PFSK-1 (cell line): ENCODE measurements around the gene RHBG.

Source experiments
- POLR2AphosphoS5 ChIP-seq: IDR thresholded peaks from 2 replicates; pipeline ENCODE4 v1.6.1; 2012; ENCODE audit warnings: low read depth, mild to moderate bottlenecking, control low read depth, low read length, moderate library complexity
- SIN3A ChIP-seq: IDR thresholded peaks from 2 replicates; pipeline ENCODE4 v1.6.1; 2012; ENCODE audit warnings: mild to moderate bottlenecking, low read length, moderate library complexity, borderline replicate concordance; ENCODE audit not compliant: insufficient read depth
- TAF1 ChIP-seq: IDR thresholded peaks from 2 replicates; pipeline ENCODE4 v1.6.1; 2012; ENCODE audit warnings: low read length, control low read depth, borderline replicate concordance; ENCODE audit not compliant: insufficient read depth
- TF ChIP-seq, protein P1 (sequence below), 2 experiments: IDR thresholded peaks; 2 replicates each; pipeline versions ENCODE4 v1.6.1 to v1.8.0; 2011 to 2012; ENCODE audit warnings: low read depth in 2 of 2, low read length in 2 of 2, control low read depth in 1 of 2, inconsistent platforms in 1 of 2, mild to moderate bottlenecking in 1 of 2, moderate library complexity in 1 of 2; ENCODE audit not compliant: insufficient read depth in 1 of 2

DNA sequence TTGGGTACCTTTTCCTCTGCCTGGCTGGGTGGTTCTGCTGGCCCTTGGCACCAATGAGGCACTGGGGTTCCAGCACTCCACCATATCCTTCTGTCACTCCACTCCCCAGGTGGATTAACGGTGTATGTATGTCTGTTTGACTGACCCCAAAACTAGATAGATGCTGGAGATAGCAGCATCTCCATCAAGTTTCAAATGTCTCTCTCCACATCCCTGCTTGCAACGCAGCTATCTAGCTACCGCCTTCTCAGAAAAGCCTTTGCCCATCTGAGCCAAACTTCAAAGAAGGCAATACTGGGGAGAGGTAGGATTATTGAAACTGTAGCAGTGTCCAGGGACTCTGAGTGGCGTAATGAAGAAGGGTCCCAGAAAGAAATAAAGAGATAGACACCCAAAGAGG is 64.0 kb downstream of the RHBG start:
- TF ChIP-seq, protein P1, sequence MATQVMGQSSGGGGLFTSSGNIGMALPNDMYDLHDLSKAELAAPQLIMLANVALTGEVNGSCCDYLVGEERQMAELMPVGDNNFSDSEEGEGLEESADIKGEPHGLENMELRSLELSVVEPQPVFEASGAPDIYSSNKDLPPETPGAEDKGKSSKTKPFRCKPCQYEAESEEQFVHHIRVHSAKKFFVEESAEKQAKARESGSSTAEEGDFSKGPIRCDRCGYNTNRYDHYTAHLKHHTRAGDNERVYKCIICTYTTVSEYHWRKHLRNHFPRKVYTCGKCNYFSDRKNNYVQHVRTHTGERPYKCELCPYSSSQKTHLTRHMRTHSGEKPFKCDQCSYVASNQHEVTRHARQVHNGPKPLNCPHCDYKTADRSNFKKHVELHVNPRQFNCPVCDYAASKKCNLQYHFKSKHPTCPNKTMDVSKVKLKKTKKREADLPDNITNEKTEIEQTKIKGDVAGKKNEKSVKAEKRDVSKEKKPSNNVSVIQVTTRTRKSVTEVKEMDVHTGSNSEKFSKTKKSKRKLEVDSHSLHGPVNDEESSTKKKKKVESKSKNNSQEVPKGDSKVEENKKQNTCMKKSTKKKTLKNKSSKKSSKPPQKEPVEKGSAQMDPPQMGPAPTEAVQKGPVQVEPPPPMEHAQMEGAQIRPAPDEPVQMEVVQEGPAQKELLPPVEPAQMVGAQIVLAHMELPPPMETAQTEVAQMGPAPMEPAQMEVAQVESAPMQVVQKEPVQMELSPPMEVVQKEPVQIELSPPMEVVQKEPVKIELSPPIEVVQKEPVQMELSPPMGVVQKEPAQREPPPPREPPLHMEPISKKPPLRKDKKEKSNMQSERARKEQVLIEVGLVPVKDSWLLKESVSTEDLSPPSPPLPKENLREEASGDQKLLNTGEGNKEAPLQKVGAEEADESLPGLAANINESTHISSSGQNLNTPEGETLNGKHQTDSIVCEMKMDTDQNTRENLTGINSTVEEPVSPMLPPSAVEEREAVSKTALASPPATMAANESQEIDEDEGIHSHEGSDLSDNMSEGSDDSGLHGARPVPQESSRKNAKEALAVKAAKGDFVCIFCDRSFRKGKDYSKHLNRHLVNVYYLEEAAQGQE (IDR thresholded peaks at IDR 0.05; ENCODE audit: insufficient read depth in 1 of 2, low read depth in 2 of 2, low read length in 2 of 2): no peak
- TF ChIP-seq POLR2AphosphoS5: no peak
- no peak for TF ChIP-seq TAF1
- no peak for TF ChIP-seq SIN3A
